GM15510 (cell line): ENCODE results near the gene KRT7.

Experiments used
- POLR2A ChIP-seq: IDR thresholded peaks from 3 replicates; pipeline ENCODE4 v1.6.1; 2011; ENCODE audit warnings: borderline replicate concordance; ENCODE audit not compliant: insufficient read length; ENCODE audit errors: extremely low read depth

The KRT7 gene

DNA sequence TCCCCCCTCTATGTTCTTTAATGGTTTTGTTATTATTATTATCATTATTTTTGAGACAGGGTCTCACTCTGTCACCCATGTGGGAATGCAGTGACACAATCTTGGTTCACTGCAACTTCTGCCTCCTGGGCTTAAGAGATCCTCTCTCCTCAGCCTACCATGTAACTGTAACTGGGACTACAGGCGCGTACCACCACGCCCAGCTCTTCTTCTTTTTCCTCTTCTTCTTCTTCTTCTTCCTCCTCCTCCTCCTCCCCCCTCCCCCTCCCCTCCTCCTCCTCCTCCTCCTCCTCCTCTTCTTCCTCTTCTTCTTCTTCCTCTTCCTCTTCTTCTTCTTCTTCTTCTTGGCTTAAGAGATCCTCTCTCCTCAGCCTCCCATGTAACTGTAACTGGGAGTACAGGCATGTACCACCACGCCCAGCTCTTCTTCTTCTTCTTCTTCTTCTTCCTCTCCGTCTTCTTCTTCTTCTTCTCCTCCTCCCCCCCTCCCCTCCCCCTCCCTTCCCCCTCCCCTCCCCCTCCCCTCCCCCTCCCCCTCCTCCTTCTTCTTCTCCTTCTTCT lies 5.4 kb upstream of the KRT7 start:
- TF ChIP-seq POLR2A = no peak

DNA sequence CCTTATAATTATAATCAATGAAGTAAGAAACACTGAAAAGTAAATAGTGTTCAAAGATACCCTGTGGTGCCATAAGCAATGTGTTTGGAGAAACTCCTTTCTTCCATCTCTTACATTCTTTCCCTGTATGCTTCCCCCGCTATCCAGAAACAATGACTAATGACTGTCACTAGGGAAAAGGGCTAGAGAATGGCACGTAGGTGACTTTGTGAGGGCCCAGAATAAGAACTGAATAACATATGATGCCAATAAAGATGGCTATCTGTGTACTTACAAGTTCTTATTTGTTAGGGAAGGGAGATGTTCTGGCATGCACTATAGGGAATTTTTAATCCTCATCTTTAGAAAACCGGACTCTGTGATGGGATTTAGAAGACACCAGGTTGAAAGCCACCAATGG lies 4.7 kb upstream of the KRT7 start:
- TF ChIP-seq POLR2A = no peak

- TF ChIP-seq POLR2A = no peak
Measured at GRCh38 chr12:52228931-52229330, 4.1 kb upstream of the KRT7 start.

GRCh38 chr12:52229836-52230343 lies 3.2 kb upstream of the KRT7 start:
- TF ChIP-seq POLR2A = no peak

DNA sequence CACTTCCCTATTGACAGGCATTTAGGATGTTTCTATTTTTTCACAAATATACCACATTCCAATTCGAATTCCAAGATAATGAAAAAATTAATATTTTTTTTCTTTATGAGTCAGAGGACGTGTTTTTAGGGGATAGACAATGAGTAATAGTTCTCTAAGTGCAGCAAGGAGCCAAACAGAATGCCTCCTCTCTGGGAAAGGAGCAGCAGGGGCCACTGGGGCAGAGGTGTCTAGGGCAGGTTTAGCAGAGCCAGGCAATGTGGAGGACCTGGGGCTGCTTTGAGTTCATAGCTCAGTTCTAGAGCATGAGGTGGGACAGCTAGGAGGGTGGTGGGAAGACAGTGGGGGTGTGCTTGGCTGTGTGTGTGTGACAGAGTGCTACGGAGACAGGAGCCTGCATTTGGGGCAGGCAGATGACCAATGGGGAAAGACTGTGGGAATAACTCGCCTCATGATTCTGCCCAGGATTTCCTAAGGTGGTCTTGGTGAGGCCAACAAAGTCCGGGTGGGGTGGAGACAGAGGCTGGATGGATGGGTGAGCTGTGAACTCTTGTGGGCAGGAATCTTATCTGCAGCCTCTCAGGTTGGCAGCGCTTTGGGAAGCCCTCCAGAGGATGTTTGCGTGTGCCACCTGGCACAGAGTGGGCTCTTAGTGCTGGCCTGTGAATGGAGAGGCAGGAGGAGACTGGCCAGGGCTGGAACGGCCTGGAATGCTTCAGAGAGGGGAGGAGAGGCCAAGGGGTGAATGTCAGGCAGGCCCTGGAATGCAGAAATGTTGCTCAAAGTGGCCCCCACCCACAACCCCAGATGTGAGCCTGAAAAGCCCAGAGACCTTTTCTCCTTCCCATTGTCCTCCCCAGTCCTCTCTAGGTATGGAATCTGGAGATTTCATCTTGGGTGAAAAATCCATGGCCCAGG lies 2.4 kb upstream of the KRT7 start:
- TF ChIP-seq POLR2A = no peak

DNA sequence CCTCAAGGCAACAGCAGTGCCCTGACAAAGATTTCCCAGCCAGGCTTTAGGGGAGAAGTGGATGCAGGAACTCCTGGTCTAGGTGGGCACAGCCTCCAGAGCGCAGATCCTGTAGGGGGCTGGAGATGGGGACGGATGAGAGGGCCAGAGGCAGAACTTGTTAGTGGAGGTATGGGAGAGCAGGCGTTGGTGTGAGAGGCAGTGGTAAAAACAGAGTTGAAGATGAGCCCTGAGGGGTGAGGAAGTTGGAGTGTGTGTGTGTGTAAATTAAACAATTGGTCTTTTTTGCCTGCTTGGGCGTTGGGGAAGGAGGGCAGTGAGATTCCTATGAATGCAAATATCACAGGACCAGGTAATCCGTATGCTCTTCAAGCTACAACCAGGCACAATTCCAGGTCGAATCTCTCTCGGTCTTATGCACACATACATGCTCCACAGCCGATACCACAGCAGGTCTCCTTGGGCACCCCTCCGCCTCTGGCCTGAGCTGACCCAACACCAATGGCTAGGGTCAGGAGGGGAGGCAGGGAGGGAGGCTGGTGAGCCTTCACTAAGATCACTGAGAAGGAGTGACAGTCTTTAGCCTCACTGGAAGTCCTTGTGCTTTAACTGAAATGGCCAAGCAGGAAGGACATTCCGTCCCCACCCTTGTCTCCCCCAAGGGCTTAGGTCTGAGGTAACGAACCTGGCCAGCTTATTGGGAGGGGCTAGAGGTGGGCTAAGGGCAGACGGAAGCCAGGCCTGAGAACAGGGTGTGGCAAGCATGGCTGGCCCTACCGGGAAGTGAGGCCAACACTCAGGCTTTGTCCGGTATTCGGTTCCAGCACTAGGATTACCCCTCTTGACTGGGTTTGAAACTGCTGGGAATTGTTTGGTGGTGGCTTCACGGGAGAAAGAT lies 1.5 kb upstream of the KRT7 start:
- no peak for TF ChIP-seq POLR2A

DNA sequence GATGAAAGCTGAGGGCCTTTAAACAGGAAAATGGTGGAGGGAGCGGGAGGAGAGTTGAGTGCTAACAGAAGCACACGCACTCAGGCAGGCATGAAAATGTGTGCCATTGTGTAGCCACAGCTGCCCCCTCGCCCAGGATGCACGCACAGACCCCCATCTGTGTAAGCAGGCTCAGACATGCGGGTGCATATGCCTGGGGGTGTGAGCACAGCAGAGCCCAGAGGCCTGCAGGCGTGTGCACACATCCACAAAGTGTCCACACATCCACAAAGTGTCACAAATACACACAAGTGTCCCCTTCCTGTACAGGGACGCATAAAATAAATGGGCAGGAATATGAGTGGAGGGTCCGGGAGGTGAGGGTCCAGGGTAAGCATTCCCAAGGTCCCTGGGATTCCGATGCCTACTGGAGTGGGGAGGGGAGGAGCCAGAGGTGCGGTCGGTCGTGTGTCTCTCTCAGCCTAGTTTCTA lies 805 bp upstream of the KRT7 start:
- no peak for TF ChIP-seq POLR2A

DNA sequence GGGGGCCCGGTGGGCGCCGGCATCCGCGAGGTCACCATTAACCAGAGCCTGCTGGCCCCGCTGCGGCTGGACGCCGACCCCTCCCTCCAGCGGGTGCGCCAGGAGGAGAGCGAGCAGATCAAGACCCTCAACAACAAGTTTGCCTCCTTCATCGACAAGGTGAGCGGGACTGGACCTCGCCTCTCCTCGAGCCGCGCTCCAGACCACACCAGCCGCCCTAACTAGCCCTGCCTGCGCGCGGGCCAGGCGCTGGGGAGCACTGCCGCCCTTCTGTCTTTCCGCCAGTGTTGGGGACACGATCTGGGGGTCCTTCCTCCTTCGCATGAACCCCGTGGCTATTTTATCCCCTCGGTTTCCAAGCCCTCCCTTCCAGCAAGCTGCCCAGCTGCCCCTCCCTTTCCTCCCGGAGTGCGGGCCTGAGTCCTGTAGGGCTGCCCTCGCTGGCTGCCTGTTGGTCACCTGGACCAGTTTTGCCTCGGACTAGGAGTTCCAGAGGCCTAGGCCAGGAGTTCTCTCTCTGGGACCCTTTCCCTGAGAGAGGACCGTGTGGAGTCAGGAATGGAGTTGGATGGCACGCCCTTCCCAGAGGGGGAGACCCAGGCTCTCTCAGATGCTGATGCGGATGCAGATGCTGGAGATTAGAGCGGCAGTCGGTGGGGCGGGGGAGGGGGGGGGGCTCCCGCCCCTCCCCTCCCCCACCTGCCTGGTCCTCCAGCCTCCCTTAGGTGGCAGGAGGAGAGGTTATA lies 592 bp downstream of the KRT7 start:
- no peak for TF ChIP-seq POLR2A

DNA sequence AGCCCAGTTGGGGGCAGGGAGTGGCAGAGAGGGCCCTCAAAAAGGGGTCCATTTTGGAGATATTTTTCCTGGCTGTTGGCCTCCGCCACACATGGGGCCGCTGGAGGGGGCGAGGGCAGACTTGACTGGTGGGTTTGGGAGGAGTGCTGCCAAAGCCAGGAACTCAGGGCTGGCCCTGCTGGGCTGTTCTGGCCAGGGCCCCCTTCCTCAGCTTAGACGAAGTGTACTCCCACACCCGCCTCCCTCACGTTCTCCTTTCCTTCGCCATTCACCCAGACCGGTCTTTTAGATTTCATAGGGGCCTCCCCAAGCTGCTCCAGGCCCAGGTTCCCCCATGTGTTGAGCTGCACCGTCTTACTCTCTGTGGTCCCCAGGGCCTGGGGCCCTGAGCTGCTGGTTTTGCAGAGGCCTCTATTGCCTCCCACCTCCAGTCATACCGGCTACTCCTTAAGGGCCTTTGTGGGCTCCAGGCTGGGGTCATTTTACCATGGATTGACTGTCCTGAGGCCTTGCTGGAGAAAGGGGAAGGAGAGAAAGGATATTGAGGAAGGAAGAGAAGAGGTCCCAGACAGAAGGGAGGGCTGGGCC lies 1.3 kb downstream of the KRT7 start:
- no peak for TF ChIP-seq POLR2A

DNA sequence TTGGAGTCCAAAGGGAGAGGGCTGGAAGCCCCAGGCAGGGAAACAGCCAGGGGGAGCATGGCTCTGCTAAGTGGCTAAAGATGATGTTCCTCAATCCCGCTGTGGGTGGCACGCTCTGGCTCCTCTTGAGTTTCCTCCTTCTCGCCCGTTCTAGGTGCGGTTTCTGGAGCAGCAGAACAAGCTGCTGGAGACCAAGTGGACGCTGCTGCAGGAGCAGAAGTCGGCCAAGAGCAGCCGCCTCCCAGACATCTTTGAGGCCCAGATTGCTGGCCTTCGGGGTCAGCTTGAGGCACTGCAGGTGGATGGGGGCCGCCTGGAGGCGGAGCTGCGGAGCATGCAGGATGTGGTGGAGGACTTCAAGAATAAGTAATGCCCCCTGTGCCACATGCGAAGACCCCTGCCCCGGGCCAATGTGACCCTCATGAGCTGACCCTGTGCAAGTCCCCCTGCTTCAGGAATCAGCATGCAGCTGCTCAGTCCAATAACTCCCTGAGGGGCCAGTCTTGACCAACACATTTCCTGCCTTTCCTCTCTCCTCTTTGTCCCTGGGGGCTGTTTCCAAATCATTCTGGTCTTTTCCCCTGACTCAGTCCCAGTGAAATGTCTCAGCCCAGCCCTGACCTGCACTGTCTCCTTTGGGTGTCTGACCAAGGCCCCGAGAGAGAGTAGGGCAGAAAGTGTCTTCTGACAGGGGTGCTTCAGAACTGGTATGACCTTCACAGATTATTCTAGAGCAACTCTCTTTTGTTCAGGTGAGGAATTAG lies 2.1 kb downstream of the KRT7 start:
- TF ChIP-seq POLR2A = no peak

GRCh38 chr12:52235822-52236361 lies 2.8 kb downstream of the KRT7 start:
- TF ChIP-seq POLR2A = no peak

DNA sequence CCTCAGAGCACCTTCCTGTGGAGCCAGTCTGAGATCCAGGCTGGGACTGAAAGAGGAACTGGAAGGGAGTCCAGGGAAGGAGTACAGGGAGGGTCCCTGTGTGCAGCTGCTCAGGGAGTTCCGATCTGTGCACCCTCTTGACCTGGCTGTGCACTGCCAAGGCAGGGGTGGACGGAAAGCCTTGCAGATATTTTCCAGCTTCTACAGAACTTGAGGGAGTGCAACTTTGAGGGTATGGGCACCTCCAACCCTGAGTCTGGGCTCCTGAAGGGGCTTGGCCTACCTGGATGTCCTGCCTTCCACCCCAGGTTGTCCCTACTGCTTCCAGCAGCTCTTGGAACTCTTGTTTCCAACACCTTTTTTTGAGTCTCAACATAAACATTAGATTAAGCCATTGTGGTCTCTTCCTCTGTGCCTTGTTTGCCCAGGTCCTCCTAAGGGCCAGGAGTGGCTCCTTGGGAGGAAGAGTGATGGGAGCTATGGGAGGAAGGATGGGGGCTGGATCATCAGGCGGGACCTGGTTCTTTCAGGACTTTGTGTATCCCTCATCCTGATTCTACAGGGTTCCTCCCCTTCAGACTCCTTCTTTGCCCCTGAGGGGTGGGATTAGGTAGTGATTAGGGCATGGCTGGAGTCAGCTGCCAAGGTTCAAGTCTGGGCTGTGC lies 3.5 kb downstream of the KRT7 start:
- TF ChIP-seq POLR2A = no peak
